PC-3 (cell line): ENCODE data around the gene BRAT1. TPM values are rescaled to one million over a fixed set of nuclear protein-coding genes. Genes with fewer than 3 reads are reported as not detected.

Experiments
- ATAC-seq: fragments of 200-7000 bp; cut with Tn5 transposase; 2 replicates; pipeline ENCODE4 v1.9.1; 2020; ENCODE audit warnings: mild to moderate bottlenecking, moderate library complexity
- BruUV-seq: library from RNA; stranded (reverse); fragments of 400-500 nt; replicated peaks from 2 replicates; lab custom pipeline; 2021; lab: Mats Ljungman, UMichigan
- CTCF ChIA-PET: fragments of 300-600 bp; sonication (Branson Sonifier 250); formaldehyde crosslinking; loops from one replicate; lab custom pipeline; 2022; ENCODE audit warnings: antibody characterized with exemption; lab: Charles Lee
- POLR2A ChIA-PET: fragments of 300-600 bp; sonication (Branson Sonifier 250); formaldehyde crosslinking; loops from one replicate; lab custom pipeline; 2022; ENCODE audit warnings: antibody characterized with exemption; ENCODE audit not compliant: unreplicated experiment; lab: Charles Lee
- DNase-seq: peaks from one replicate; pipeline ENCODE4 v3.0.0-alpha.2; 2015
- H2AFZ ChIP-seq: fragments of 300-600 bp; sonication (generic); 2 replicates; pipeline ENCODE4 v1.6.0; 2016; ENCODE audit warnings: antibody characterized with exemption, low read length
- H3F3A ChIP-seq: fragments of 300-600 bp; sonication (generic); one replicate; pipeline ENCODE4 v1.6.0; 2017; ENCODE audit warnings: antibody characterized with exemption, low read length, control low read depth, mild to moderate bottlenecking; ENCODE audit not compliant: unreplicated experiment
- H3K27ac ChIP-seq: fragments of 300-600 bp; sonication (generic); 2 replicates; pipeline ENCODE4 v1.5.1; 2016; ENCODE audit warnings: mild to moderate bottlenecking, low read length
- H3K27me3 ChIP-seq: fragments of 300-600 bp; sonication (generic); 2 replicates; pipeline ENCODE4 v1.6.1; 2016; ENCODE audit warnings: low read length, mixed read lengths
- H3K36me3 ChIP-seq: fragments of 300-600 bp; sonication (generic); 2 replicates; pipeline ENCODE4 v1.6.1; 2016; ENCODE audit warnings: low read depth, mixed run types, low read length, mixed read lengths
- H3K4me1 ChIP-seq: fragments of 300-600 bp; sonication (generic); 2 replicates; pipeline ENCODE4 v1.5.1; 2016; ENCODE audit warnings: low read length; ENCODE audit not compliant: insufficient read depth
- H3K4me2 ChIP-seq: fragments of 300-600 bp; sonication (generic); 2 replicates; pipeline ENCODE4 v1.6.0; 2016; ENCODE audit warnings: low read length
- H3K4me3 ChIP-seq: fragments of 300-600 bp; sonication (generic); 2 replicates; pipeline ENCODE4 v1.5.1; 2016; ENCODE audit warnings: mild to moderate bottlenecking, low read length, mixed read lengths
- H3K79me2 ChIP-seq: fragments of 300-600 bp; sonication (generic); 2 replicates; pipeline ENCODE4 v1.6.1; 2017; ENCODE audit warnings: low read length, mixed read lengths
- H3K9ac ChIP-seq: fragments of 300-600 bp; sonication (generic); 2 replicates; pipeline ENCODE4 v1.6.0; 2016; ENCODE audit warnings: mild to moderate bottlenecking, low read length
- H3K9me2 ChIP-seq: fragments of 300-600 bp; sonication (generic); replicated peaks from 2 replicates; pipeline ENCODE4 v1.6.1; 2016; ENCODE audit warnings: mixed run types, low read length, mixed read lengths
- H3K9me3 ChIP-seq: fragments of 300-600 bp; sonication (generic); 2 replicates; pipeline ENCODE4 v1.6.1; 2016; ENCODE audit warnings: low read length, mixed read lengths
- H4K20me1 ChIP-seq: fragments of 300-600 bp; sonication (generic); 2 replicates; pipeline ENCODE4 v1.6.1; 2016; ENCODE audit warnings: low read length, mixed read lengths
- CTCF ChIP-seq: fragments of 300-600 bp; sonication (generic); conservative IDR thresholded peaks from 2 replicates; pipeline ENCODE4 v1.5.1; 2017; ENCODE audit warnings: antibody characterized with exemption, low read depth, mild to moderate bottlenecking, low read length
- EZH2 ChIP-seq: fragments of 300-600 bp; sonication (generic); IDR thresholded peaks from one replicate; pipeline ENCODE4 v1.6.1; 2017; ENCODE audit warnings: antibody characterized with exemption, mild to moderate bottlenecking, low read length; ENCODE audit not compliant: unreplicated experiment
- EZH2phosphoT487 ChIP-seq: fragments of 300-600 bp; sonication (generic); IDR thresholded peaks from 2 replicates; pipeline ENCODE4 v1.6.1; 2018; ENCODE audit warnings: mild to moderate bottlenecking, antibody characterized with exemption, low read length, borderline replicate concordance
- intact Hi-C: fragments of 100-400 bp; cut with micrococcal nuclease; formaldehyde crosslinking; loops from 2 replicates; pipeline ENCODE4 v1.9.0; 2023
- total RNA-seq: library from RNA; depleted of rRNA; stranded (reverse); fragments of >200 nt; gene quantifications from 2 replicates; pipeline ENCODE4 v1.2.3, GENCODE V29; 2014

The BRAT1 gene
- total RNA-seq, 1 experiment from 2014 or later, result 65.2 TPM

GRCh38 chr7:2542916-2543871 is 12.1 kb downstream of the BRAT1 start:
- no peak for DNase-seq
- ChIA-PET POLR2A (no interaction called here), CTCF (interaction anchor here (0.6 kb wide), 1 partner anchor 59 kb away, joined by 4 read pairs; no protein-coding TSS in a partner anchor)
- Histone ChIP-seq H3K4me1 (no peaks in the 10 kb centered on the region), H3K36me3 (peaks cover 2% of the 10 kb centered on the region; the same call in 1 of the 2 replicates), H3K27me3 (no peaks in the 10 kb centered on the region), H3K79me2 (no peaks in the 10 kb centered on the region), H2AFZ (no peak overlapping the region), H3K4me2 (no peak overlapping the region), H3F3A (no peaks in the 10 kb centered on the region), H3K9me3 (no peaks in the 10 kb centered on the region), H3K27ac (no peak overlapping the region), H3K9me2 (no peaks in the 10 kb centered on the region), H3K9ac (no peak overlapping the region), H3K4me3 (no peak overlapping the region), H4K20me1 (no peaks in the 10 kb centered on the region)
- BruUV-seq, result no TSS peak
- no peak for ATAC-seq
- no peak for TF ChIP-seq CTCF
- no peak for TF ChIP-seq EZH2
- TF ChIP-seq EZH2phosphoT487, result no peak
- intact Hi-C loops, result no loop called here

- intact Hi-C loops, result no loop called here
- no peak overlapping the region for H3K9ac ChIP-seq
- H3K9me3 ChIP-seq, result no peaks in the 10 kb centered on the region
- no peak overlapping the region for H3K4me3 ChIP-seq
- no peaks in the 10 kb centered on the region for H3K79me2 ChIP-seq
- POLR2A ChIA-PET, result no interaction called here
- no peaks in the 10 kb centered on the region for H4K20me1 ChIP-seq
- no peaks in the 10 kb centered on the region for H3K4me1 ChIP-seq
- BruUV-seq, result no TSS peak
- H3K36me3 ChIP-seq, result peaks cover 2% of the 10 kb centered on the region; the same call in 1 of the 2 replicates
- no peak overlapping the region for H2AFZ ChIP-seq
- no peaks in the 10 kb centered on the region for H3K27me3 ChIP-seq
- no peak for TF ChIP-seq EZH2phosphoT487
- TF ChIP-seq EZH2, result no peak
- no peak for TF ChIP-seq CTCF
- H3K4me2 ChIP-seq, result no peak overlapping the region
- DNase-seq (no peak), ATAC-seq (no peak)
- H3F3A ChIP-seq, result no peaks in the 10 kb centered on the region
- no peak overlapping the region for H3K27ac ChIP-seq
- no peaks in the 10 kb centered on the region for H3K9me2 ChIP-seq
- CTCF ChIA-PET, result no interaction called here
Measured at GRCh38 chr7:2542011-2542915, 13.1 kb downstream of the BRAT1 start.
